NB4 (cell line): ENCODE results near the gene FER1L5.

Experiments used
- CTCF ChIP-seq: IDR thresholded peaks from one replicate; pipeline ENCODE4 v1.5.1; 2012; ENCODE audit warnings: low read depth, low read length
- MYC ChIP-seq: IDR thresholded peaks from 2 replicates; pipeline ENCODE4 v1.6.1; 2011; ENCODE audit warnings: low read depth, low read length

- TF ChIP-seq MYC (no peak), CTCF (no peak)
These were observed 21.9 kb downstream of the FER1L5 start for GRCh38 chr2:96664366-96664925.
